GM21786 (cell line): ENCODE measurements around the gene TRUB2.
"Not testable (repeated sequence)": the region's sequence is repeated elsewhere in the genome, so short reads cannot be mapped to it uniquely, and the experiment has no call there.

Experiments used
- ATAC-seq: cut with Tn5 transposase; IDR thresholded peaks from one replicate; pipeline ENCODE4 v1.9.1; 2021; ENCODE audit not compliant: unreplicated experiment

The TRUB2 gene

DNA sequence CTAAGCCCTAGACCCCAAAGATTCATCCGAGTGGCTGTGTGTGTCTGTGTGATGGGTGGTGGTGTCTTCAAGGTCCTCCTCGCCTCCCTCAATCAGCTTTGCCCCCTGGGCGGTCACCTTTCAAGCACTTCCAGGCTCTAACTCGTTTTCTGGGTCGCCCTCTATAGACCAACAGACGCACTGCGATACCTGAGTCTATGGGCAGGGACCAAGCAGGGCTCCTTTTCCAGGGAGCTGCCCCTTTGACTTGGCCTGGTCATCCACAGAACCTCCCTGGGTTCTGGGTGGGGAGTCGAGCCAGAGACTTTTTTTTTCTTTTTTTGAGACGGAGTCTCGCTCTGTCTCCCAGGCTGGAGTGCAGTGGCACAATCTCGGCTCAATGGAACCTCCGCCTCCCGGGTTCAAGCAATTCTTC lies 19.2 kb upstream of the TRUB2 start:
- ATAC-seq, result peak; percentile 49

DNA sequence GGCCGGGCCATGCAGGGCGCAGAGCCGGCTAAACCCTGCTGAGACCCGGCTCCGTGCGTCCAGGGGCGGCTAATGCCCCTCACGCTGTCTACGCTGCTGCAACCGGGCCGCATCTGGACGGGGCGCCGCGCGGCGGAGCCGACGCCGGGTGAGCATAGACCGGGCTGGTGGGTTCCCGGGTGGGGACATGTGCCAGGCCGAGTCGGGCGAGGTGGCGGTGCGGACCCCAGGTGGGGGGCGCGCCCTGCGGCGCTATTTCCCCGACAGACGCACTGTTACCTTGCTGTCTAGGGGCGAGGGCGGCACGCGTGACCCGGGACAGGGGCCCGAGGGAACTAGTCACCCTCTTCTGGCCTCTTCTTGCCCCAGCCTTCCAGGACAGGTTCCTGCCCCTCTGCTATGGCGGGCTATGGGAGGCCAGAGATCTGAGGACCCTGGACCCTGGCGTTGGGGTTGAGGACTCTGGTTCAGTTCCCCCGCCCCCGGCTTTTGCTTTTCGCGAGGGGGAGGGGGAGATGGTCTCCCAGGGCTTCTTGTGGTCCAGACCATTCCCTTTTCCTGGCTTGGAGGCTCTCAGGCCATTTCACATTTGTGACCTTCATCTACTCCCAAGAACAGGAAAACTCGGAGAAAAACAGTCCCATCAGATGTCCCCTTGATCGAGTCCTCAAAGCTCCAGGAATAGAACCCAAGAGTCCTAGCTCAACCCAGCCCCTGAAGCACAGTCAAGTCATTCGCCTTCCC lies 18.6 kb upstream of the TRUB2 start:
- ATAC-seq, result peak; percentile 24

DNA sequence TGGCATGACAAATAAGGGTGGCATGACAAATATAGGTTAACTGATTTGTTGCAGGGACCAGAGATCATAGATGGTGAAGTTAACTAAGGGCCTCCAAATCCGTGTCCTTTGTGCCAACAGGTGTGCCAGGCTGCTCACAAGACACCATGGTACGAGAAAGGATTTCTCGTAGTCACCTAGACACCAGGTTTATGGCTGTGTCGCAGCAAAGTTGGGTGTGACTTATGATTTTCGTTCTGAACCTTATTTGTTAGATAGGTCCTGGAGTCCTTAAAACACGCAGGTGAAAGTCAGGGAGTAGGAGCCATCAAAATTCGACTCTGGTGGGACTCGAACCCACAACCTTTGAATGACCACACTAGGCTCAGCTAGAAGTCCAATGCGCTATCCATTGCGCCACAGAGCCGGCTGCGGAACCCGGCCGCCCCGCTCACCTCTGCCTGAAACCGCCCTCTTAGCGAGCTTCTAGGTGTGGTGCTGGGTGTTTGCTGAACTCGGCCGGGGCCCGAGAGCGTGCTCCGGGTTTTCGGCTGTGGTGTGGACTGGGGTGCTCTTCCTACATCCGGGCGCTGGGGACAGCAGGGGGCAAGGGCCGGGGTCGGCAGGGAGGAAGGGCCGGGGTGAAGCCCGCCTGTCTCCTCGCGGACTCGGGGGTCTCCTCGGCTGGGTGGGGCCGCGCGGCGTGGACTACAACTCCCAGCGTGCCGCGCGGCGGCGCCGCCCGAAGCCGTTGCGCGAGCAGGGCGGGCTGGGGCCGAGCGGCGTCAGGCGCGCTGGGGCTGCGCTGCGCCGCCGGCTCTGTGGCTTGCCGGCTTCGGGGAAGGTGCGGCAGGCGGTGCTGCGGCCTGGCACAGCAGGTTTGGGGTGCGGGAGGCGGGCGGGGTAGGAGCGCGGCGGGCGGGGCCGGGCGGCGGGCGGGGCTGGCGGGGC lies 17.8 kb upstream of the TRUB2 start, which contains the start of gene SLC27A4:
SLC27A4 (plus strand) TSS at position 767 of the 930 bp plus-strand sequence. CDS start 2,606 bp downstream, outside the sequence.
- ATAC-seq, result peak; percentile 83

DNA sequence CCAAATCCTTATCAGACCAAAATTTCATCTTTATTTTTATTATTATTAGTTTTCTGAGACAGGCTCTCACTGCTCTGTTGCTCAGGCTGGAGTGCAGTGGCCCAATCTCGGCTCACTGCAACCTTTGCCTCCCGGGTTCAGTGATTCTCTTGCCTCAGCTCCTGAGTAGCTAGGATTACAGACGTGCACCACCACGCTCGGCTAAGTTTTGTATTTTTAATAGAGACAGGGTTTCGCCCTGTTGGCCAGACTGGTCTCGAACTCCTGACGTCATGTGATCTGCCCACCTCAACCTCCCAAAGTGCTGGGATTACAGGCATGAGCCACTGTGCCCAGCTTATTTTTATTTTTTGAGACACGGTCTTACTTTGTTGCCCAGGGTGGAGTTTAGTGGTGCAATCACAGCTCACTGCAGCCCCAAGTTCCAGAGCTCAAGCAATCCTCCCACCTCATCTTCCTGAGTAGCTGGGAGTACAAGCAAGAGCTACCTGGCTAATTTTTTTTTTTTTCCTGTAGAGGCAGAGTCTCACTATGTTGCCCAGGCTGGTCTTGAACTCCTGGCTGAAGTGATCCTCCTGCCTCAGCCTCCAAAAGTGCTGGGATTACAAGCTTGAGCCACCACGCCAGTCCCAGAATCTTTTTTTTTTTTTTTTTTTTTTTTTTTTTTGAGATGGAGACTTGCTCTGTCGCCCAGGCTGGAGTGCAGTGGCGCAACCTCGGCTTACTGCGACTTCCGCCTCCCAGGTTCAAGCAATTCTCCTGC lies 16.8 kb upstream of the TRUB2 start:
- ATAC-seq, result not testable (repeated sequence)

DNA sequence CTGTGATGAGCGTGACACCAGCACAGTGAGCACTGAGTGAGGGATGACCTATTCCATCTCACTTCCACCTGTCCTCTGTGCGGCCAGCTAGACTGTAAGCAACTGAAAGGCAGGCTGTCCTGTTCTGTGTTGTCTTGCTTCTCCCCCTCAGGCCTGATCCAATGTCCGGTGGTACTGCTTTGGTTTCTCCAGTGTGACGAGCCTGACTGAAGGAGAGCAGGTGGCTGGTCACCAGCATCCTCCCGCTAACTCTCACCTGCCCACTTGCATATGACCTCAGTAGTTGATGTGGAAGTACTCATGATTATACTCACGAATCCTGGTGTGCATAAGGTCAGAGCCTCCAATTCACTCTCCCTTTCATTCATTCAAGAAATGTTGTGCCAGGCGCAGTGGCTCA lies 15.7 kb upstream of the TRUB2 start:
- no peak for ATAC-seq

DNA sequence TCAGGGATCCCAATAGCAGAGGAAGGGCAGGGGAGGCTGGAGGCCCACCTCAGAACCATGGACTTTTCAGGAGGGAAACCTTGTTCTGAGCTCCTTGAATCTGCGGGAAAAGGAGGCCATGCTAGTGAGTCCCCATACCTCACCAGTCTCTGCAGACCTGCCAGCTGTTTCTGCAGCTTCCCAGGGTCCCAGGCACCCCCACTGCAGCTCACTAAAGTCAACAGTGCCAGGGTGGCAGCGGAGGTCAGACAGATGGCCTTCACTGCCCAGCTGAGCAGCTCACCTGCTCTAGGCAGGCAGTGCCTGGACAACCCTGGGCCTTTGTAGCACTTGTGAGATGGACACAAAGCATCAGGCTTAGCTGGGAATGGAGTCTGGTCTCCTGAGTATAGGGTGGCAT lies 13.7 kb upstream of the TRUB2 start:
- ATAC-seq, result no peak

DNA sequence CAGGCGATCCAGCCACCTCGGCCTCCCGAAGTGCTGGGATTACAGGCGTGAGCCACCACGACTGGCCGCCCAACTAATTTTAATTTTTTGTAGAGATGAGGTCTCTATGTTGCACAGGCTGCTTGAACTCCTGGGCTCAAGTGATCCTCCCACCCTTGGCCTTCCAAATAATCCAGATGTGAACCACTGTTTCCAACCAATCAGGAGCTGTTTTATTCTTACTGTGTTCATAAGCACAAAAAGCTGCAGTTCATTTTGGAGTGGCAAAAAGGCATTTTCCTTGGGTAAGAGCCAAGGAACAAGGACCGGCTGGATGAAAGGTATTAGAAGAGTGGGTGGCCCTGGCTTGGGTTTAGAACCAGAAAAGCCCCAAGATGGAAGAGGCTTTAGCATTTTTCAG lies 12.9 kb upstream of the TRUB2 start:
- no peak for ATAC-seq

DNA sequence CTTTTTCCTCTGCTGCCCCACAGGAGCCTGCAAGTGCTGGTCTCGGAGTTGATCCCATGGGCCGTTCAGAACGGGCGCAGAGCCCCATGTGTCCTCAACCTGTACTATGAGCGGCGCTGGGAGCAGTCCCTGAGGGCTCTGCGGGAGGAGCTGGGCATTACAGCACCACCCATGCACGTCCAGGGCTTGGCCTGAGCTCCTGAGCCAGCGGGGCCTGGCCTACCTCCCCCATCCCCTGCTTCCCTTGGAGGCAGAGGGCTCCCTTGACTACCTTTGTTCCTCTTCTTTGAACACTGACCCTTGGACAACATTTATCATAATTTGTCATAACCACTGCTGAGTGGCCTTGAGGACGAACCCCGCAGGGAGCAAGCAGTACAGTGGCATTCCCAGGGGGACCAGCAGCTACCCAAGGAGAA lies 11.2 kb upstream of the TRUB2 start:
- ATAC-seq, result no peak

DNA sequence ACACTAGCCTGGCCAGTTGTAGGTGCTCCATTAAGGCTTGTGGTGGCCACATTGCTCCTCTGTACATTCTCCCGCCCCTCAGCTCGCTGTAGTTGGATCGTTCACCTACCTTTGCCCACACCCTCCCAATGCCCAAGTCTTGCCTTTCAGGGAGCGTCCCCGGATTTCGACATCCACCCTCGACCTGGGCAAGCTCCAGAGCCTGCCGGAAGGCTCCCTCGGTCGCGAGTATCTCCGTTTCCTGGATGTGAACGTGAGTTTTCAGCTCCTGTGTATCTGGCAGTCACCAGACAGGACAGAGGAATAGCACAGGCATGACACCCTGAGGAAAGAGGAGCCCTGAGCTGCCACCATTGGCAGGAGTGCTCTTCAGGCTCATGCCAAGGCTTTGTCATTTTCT lies 3.4 kb upstream of the TRUB2 start:
- no peak for ATAC-seq

DNA sequence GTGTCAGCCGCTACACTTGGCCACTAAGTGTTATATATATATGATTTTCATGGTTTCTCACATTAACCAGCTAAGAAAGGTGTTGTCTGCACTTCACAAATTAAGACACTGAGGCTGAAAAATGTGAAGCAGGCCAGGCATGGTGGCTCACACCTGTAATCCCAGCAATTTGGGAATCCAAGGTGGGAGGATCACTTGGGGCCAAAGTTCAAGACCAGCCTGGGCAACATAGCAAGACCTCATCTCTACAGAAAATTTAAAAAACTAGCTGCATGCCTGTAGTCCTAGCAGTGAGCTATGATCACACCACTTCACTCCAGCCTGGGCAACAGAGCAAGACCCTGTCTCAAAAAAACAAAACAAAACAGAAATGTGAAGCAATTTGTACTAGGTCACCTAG lies 2.2 kb upstream of the TRUB2 start:
- no peak for ATAC-seq

DNA sequence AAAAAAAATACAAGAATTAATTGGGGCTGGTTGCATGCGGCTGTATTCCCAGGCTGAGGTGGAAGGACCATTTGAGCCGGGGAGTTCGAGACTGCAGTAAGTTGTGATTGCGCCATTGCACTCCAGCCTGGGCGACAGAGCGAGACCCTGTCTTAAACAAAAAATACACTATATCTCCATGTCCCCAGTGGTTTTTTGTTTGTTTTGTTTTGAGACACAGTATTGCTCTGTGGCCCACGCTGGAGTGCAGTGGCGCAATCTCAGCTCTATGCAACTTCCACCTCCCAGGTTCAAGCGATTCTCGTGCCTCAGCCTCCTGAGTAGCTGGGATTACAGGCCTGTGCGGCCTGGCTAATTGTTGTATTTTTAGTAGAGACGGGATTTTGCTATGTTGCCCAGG lies 1.5 kb upstream of the TRUB2 start:
- no peak for ATAC-seq

DNA sequence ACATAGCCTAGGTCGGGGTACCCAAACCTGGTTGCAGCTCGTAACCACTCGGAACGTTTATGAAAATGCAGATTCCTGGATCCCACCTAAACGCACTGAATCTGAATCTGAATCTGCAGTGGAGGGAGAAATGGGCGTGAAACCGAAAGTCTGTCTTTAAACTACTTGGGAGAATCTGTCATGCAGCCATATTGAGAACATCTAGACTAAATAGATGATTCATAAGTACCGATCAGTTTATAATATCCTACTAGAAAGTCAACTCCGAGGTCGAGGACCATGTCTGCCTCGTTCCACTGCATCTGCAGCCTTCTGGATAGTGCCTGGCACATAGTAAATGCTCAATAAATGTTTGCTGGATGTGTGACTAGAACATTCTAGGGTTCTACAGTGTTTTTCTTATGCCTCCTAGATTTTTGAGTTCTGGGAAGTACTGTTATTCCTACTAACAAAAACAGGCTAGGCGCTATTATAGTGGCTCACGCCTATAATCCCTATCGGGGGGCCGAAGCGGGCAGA lies 1.0 kb upstream of the TRUB2 start:
- no peak for ATAC-seq

DNA sequence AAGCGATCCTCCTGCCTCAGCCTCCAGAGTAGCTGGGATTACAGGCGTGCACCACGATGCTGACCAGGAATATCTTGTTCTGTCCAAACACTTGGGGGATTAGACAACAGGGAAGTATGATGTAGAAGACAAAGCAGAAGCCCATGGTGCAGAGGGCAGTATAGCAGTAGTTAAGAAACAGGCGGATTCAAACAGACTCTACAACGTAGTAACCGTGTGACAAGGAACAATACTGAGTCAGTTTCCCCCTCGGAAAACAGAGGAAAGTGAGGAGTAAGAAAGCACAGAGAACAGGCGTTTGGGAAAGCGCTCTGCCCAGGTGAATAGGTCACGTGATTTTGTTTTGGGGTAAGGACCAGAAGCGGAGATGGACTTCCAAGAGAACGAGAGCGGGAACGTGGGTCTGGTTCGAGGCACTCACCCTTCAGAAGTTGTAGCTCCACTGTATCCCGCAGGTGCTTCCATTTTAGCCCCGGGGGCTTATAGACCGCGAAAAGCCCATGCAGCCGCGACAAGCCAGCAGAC lies 306 bp downstream of the TRUB2 start:
- peak; percentile 7 for ATAC-seq

DNA sequence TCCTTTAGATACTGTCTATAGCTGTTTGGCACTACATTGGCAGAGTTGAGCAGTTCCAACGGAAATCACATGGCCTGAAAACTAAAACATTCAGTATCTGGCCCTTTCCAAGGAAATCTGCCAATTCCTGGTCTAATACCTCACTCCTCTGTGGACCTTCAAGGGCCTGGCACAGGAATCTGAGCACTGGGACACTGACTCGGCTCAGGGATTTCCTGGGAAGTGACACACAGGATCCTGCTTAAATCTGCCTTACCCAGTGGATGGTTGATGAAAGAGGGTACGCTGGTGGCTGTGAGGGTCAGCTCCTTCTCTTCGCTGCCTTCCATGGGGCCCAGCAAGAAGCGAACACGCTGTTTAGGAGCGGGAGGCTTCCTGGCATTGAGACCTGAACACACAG lies 904 bp downstream of the TRUB2 start:
- no peak for ATAC-seq

DNA sequence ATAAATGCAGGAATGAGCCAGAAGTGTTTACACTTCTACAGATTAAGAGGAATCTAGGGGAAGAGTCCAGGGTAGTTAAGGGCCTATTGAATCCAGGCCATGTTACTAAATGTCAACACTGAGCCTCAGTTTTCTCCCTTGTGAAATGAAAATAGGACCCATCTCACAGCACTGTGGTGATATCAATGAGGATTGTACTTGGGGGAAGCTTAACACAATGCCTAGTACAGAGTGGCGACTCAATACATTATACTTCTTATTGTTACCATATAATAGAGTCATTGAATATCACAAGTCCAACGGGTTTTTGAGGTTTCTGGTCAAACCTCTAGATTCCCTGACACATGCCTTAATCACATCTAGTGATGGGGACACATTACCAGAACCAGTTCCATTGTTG lies 4.6 kb downstream of the TRUB2 start:
- ATAC-seq, result no peak

DNA sequence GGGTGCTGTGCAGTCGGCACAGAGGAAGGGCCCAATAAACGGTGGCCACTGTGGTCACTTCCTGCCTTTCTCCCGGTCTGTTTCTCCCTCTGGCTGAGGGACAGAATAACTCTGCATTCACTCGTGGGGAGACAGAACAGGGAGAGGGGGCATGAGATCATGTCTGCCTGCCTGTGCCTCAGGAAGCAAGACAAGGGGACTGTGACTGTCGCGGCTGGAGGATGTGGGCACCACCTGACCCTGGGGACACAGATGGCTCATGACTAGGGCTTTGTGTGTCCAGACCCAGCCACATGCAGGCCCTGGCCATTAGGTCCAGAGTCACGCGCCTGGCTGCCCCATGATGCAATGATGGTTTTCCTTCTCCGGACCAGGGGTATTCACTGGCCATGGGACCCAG lies 5.8 kb downstream of the TRUB2 start:
- no peak for ATAC-seq

DNA sequence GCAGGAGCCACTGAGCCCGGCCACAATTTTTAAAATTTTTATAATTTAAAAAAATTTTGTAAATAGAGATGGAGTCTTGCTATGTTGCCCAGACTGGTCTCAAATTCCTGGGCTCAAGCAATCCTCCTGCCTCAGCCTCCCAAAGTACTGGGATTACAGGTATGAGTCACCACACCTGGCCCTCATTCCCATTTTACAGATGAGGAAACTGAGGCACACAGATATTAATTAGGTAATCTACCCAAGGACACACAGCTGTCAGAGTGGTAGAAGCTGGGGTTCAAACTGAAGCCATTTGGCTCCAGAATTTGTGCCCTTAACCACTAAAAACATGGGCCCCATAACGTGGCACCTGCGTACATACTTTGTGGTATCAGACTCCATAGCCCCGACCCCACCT lies 7.5 kb downstream of the TRUB2 start:
- no peak for ATAC-seq

DNA sequence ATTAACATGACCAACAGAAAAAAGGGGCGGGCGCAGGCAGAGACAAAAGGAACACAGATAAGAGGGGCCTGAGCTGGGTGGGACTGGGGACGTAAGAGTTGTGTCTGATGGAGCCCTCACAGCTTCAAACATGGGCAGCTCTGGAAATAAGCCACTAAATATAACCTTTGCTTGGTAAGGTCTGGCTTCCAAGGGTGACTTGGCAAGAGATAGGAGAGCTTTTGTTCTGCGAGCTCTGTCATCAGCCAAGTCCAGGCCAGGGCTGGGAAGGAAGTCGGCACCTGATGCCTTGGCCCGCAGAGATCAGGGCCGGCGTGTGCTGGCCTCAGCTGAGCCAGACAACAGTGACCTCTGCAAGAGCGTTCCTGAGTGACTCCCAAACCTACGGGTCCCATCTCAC lies 11.8 kb downstream of the TRUB2 start:
- no peak for ATAC-seq

DNA sequence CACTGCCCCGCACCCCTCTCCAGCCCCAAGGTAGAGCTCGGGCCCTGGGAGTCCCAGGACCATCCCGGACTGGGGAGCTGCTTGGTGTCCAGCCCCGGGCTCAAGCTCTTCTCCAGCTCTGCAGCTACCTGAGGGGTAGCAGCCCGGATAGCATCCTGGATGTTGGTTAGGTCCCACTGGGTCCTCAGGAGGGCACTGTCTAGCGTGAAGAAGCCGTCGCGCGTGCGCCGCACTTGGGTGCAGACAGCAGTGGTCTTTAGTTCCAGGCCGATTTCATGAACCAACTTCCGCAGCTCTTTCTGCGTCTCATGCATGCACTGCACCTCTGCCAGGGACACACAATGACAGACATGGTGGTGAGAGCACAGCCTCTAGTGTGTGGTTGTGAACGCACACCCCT lies 12.7 kb downstream of the TRUB2 start:
- no peak for ATAC-seq

DNA sequence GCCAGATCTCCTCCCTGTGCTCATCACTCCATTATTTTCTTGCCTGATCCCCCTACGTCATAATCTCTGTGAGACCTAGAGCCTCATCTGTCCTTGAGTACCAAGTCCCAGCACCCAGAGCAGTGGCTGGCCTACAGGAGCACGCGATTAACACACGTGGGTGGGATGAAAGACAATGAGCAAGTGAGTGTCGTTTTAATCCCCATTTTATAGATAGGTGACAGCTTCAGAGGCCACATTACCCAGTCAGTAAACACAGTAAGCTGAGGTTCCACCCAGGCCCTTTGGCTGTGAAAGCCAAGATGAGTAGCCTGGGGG lies 17.3 kb downstream of the TRUB2 start:
- ATAC-seq, result no peak
